ENCODE results near the gene ABCC1.
"Not testable (repeated sequence)": the region's sequence is repeated elsewhere in the genome, so short reads cannot be mapped to it uniquely, and the experiment has no call there.

ABCC1 gene

GRCh38 chr16:15967655-15968315, 18.4 kb downstream of the ABCC1 start:
- no peak for DNase-seq

DNA sequence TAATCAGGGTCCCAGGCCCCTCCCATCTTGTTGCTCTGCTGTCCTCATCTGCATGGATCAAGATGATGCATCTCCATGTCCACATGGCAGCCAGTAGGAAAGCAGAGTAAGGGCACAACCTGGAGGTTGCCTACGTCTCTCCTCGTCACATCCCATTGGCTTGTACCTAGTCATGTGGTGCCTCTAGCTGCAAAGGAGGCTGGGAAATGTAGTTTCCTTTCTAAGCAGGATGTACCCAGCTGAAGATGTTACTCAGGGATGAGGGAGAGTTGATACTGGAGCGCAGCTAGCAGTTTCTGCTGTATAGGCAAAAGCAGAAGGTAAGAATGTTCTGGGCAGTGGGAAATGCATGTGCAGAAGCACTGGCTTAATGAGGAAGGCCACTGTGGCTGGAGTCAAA, 20.8 kb downstream of the ABCC1 start:
- no peak for DNase-seq

DNA sequence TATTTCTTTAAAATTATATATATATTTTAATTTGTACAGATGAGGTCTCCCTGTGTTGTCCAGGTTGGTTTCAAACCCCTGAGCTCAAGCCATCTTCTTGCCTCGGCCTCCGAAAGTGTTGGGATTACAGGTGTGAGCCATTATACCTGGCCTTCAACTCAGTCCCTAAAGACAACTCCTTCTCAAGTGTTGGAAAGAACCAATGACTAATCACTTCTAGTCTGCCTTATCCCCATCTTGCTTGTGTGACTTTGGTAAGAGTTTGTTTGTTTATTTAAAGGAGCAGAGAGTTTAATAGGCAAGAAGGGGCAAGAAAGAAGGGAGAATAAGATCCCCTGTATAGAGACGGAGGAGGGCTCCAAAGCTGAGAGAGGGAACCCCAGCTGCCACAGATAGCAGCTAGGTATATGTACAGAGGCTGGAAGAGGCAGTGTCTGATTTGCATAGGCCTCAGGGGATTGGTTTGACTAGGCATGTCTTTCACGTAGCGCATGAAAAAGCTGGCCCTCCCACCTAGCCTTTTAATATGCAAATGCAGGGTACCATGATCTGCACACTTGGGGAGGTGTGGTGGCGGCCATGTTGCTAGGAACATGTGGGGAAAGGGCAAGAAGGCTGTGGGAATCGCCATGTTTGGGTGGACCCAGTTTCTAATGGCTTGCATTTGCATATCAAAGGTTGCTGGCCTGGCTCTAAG, 21.5 kb downstream of the ABCC1 start:
- no peak for DNase-seq

DNA sequence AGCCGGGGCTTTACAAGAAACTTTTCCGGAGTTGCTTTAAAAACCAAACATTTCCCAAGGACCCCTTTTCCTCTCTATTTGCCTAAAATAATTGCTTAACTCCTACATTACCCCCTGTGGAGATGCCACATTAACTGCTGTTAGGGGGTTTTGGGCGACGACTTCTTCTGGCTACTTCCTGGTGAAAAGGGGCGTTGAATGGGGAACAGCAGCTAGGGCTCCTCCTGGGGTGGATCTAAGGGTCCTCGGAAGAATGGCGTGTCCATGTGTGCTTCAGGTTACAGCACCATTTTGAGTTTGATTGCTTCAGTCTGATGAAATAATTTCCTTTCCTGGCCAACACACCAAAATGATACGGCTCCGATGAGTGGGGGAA, 22.0 kb downstream of the ABCC1 start:
- no peak for DNase-seq

- no peak for DNase-seq
Observed at GRCh38 chr16:15972046-15972868, 22.8 kb downstream of the ABCC1 start.

GRCh38 chr16:15973421-15973820, 24.0 kb downstream of the ABCC1 start:
- no peak for DNase-seq

- no peak for DNase-seq
Observed at GRCh38 chr16:15974057-15974456, 24.6 kb downstream of the ABCC1 start.

GRCh38 chr16:15975172-15975571, 25.8 kb downstream of the ABCC1 start:
- no peak for DNase-seq

DNA sequence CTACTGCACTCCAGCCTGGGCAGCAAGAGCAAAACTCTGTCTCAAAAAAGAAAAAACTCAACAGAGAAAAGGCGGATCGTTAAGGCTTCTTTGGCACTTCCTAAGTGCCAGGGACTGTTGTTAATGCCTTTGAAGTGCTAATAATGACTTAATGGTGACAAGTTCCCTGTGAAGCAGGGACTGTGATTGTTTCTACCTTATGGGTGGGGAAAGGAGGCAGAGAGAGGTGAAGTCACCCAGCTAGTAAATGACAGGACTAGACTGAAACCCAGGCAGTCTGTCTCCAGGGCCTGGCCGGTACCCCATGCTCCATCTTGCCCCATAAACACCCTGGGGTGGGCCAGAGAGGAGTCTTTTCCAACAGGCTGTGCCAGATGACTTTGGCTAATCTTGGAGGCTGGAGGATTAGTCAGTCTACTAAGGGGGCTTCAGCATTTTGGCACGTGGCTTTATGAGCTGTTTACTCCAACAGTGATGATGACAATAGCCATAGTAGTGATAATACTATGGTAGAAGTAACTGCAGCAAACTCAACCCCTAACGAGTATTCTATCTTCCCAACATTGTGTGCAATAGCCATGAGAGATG, 26.9 kb downstream of the ABCC1 start:
- DNase-seq = no peak

DNA sequence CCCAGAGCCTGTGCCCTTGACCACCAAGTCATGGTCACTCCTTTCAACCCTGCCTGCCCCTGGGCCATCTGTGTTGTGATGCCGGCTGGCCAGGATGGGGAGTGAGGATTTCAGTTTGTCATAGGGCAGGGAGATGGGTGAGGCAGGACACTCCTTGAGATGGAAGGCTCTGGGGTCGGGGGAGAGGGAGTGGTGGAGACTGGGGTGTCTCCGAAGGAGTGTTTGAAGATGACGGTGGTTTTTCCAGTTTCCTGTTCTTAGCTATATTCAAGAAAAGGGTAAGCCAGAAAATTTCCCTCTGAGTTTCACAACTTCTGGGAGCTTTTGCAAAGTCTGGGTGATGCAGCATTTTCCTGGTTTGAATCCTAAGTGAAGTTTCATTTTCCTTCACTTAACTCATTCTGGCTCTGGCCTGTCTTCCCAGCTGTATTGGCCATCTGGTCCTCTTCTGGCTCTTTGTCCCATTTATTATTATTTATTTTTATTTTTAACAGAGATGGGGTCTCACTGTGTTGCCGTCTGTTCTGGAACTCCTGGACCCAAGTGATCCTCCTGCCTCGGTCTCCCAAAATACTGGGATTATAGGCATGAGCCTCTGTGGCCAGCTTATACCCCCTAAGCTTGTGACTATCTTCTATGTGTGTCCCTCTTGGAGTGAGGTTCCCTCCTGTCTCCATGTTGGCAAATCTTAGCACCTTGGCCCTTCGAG, 27.7 kb downstream of the ABCC1 start:
- no peak for DNase-seq

GRCh38 chr16:15979801-15980200, 30.4 kb downstream of the ABCC1 start:
- no peak for DNase-seq

DNA sequence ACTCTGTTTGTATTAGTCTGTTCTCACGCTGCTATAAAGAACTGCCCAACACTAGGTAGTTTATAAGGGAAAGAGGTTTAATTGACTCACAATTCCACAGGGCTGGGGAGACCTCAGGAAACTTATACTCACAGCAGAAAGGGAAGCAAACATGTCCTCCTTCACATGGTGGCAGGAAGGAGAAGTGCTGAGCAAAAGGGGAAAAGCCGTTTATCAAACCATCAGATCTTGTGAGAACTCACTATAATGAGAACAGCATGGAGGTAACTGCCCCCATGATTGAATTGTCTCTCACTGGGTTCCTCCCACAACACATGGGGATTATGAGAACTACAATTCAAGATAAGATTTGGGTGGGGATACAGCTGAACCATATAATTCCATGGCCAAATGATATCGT, 30.9 kb downstream of the ABCC1 start:
- no peak for DNase-seq

GRCh38 chr16:15981382-15981781, 32.0 kb downstream of the ABCC1 start:
- DNase-seq = no peak

DNA sequence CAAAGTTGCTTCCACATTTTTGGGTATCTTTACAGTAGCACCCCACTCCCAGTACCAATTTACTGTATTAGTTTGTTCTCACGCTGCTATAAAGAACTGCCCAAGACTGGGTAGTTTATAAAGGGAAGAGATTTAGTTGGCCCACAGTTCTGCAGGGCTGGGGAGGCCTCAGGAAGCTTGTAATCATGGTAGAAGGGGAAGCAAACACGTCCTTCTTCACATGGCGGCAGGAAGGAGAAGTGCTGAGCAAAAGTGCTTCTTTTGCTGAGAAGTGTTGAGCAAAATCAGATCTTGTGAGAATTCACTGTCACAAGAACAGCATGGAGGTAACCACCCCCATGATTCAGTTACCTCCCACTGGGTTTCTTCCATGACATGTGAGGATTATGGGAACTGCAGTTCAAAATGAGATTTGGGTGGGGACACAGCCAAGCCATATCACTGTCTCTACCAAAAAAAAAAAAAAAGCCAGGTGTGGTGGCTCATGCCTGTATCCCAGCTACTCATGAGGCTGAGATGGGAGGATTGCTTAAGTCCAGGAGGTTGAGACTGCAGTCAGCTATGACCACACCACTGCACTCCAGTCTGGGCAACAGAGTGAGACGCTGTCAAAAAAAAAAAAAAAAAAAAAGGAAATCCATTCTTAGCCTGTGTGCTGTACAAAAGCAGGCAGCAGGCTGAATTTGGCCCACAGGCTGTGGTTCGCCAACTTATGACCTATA, 32.9 kb downstream of the ABCC1 start:
- DNase-seq = not testable (repeated sequence)

DNA sequence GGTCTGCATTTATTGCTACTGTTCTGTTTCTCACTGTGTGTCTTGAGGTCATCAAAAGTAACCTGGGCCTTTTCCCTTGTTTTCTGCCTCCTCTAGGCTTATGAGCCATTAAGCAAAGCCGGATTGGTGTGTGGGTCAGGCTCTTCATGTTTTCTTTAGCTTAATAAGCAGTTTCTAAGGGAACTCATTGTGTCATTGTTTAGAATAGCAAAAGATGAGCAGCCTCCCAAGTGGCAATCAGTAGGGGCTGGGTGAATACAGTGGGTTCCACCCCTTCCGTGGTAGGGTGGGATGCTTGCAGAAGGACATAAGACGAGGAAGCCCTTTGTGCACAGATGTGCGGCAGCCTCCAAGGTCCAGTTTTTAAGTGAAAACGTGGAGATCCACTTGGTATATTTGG, 34.5 kb downstream of the ABCC1 start:
- DNase-seq = no peak

DNA sequence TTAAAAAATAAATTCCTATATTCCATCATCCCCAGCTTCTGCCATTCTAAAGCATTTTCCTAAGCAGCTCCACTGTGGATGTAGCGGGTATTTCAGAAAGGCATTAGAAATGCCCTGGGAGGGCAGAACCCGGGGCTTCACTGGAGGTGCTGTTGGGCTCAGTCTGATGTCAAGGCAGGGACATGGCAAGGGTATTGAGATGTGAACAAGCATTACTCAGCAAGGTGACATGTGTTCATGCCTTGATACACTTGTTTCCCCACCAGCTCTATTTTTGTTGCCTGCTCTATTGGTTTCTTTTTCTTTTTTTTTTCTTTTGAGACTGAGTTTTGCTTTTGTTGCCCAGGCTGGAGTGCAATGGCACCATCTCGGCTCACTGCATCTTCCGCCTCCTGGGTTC, 35.7 kb downstream of the ABCC1 start:
- no peak for DNase-seq

DNA sequence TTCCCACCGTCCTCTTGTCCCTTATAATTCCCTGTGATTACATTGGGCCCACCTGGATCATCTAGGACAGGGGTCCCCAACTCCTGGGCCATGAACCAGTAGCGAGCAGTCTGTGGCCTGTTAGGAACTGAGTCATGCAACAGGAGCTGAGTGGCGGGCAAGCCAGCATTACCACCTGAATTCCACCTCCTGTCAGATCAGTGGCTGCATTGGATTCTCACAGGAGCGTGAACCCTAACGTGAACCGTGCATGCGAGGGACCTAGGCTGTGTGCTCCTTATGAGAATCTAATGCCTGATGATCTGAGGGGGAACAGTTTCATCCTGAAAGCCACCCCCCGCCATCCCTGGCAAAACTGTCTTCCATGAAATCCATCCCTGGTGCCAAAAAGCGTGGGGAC, 36.8 kb downstream of the ABCC1 start:
- no peak for DNase-seq

- DNase-seq = no peak
Observed at GRCh38 chr16:15988268-15989013, 39.0 kb downstream of the ABCC1 start.

- no peak for DNase-seq
Observed at GRCh38 chr16:15990902-15991301, 41.5 kb downstream of the ABCC1 start.

GRCh38 chr16:15993128-15993527, 43.7 kb downstream of the ABCC1 start:
- no peak for DNase-seq

DNA sequence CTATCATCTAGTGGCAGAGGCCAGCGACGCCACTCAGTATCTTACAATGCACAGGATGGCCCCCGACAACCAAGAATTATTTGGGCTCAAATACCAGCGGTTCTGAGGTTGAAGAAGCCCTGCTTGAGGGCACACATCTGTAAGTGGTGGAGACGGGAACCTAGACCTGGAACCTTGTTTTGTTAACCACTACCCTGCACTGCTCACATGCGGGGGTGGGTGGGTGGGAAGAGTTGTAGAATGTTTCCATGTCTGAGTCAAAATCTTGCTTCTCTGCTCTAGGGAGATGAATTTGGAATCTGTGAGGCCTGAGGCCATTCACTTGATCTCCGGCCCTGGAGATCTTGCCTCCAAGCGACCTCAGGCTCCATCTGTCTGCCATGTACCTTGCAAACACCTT, 44.1 kb downstream of the ABCC1 start:
- DNase-seq = no peak

All from amniotic stem cell (primary cell).